ENCODE measurements around the gene FAM111A.
"Not testable (repeated sequence)": the region's sequence is repeated elsewhere in the genome, so short reads cannot be mapped to it uniquely, and the experiment has no call there.

- TF ChIP-seq, protein P1, sequence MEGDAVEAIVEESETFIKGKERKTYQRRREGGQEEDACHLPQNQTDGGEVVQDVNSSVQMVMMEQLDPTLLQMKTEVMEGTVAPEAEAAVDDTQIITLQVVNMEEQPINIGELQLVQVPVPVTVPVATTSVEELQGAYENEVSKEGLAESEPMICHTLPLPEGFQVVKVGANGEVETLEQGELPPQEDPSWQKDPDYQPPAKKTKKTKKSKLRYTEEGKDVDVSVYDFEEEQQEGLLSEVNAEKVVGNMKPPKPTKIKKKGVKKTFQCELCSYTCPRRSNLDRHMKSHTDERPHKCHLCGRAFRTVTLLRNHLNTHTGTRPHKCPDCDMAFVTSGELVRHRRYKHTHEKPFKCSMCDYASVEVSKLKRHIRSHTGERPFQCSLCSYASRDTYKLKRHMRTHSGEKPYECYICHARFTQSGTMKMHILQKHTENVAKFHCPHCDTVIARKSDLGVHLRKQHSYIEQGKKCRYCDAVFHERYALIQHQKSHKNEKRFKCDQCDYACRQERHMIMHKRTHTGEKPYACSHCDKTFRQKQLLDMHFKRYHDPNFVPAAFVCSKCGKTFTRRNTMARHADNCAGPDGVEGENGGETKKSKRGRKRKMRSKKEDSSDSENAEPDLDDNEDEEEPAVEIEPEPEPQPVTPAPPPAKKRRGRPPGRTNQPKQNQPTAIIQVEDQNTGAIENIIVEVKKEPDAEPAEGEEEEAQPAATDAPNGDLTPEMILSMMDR (IDR thresholded peaks at IDR 0.05): not testable (repeated sequence)
- not testable (repeated sequence) for TF ChIP-seq POLR2A (IDR thresholded peaks at IDR 0.05)
Measured at GRCh38 chr11:59097938-59098337, 44.7 kb upstream of the FAM111A start.

Measured in ovary (tissue), 3 donors.